ENCODE results near the gene SHC2. TPM values are rescaled to one million over a fixed set of nuclear protein-coding genes. Genes with fewer than 3 reads are reported as not detected.

Gene SHC2
- total and polyA plus RNA-seq, 2 experiments from 2014 or later, result 39.9 to 56.9 TPM

DNA sequence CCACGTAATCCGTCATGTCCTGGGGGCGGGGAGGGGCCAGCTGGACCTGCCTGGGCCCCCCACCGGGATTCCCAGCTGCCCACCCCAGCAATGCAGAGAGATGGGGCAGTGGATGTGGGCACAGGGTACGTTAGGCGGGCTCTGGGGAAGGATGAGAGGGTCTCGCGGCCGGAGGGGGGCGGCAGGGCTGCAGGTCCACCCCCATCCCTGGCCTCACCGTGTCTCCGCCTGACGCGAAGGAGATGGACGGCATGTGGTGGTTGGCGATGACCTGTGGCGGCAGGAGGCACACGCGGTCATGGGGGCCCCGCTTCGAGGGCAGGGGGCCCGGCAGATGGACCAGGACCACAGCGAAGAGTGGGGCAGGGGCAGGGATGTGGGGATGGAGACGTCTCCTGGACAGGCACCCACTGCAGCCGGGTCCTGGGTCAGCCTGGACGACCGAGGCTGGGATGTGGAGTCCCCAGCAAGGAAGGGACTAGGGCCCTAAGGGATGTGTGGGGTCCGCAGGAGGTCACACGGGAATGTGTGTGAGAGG lies 24.4 kb downstream of the SHC2 start:
- H3K27me3 ChIP-seq, result no peaks in the 10 kb centered on the region
- TF ChIP-seq, protein P1, sequence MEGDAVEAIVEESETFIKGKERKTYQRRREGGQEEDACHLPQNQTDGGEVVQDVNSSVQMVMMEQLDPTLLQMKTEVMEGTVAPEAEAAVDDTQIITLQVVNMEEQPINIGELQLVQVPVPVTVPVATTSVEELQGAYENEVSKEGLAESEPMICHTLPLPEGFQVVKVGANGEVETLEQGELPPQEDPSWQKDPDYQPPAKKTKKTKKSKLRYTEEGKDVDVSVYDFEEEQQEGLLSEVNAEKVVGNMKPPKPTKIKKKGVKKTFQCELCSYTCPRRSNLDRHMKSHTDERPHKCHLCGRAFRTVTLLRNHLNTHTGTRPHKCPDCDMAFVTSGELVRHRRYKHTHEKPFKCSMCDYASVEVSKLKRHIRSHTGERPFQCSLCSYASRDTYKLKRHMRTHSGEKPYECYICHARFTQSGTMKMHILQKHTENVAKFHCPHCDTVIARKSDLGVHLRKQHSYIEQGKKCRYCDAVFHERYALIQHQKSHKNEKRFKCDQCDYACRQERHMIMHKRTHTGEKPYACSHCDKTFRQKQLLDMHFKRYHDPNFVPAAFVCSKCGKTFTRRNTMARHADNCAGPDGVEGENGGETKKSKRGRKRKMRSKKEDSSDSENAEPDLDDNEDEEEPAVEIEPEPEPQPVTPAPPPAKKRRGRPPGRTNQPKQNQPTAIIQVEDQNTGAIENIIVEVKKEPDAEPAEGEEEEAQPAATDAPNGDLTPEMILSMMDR (IDR thresholded peaks at IDR 0.05; ENCODE audit: low read depth, low read length), result no peak
- H3K36me3 ChIP-seq, result no peaks in the 10 kb centered on the region
- H3K4me1 ChIP-seq (ENCODE audit: low read depth), result no peaks in the 10 kb centered on the region
- no peak overlapping the region for H3K27ac ChIP-seq
- H3K4me3 ChIP-seq, result no peak overlapping the region
- no peaks in the 10 kb centered on the region for H3K9me3 ChIP-seq (ENCODE audit: low read depth)
- DNase-seq (ENCODE audit: low read depth in 1 of 2, low spot score in 1 of 2), result no peak

DNA sequence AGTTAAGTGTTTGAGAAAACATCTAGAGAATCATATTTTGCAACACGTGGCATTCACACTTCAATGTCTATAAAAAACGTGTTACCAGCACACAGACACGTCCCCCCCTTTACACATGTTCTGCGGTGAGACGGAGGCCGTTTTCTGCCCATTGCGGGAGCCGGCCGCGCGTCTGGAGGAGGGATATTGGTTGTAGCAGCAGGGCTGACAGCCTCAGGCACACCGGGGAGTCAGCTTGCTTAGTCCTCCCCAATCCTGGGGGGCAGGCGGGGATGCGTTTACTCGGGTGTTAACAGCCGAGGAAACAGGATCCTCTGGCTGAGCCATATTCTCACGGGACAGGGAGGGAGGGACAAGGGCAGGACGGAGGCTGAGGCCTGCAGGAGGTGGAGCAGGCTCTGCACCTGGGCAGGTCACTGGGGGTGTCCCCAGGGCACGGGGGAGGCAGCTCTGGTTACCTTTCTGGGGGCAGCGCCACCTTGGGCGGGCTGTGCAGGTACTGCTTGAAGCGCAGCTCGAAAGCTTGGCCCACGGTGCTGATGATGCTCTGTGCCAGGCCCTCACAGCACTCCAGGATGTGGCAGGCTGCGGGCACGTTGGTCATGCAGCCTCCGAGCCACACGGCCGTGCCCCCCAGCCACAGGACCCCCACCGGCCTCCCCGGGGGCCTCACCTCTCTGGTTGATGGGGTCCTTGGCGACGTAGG lies 25.0 kb downstream of the SHC2 start:
- H3K9me3 ChIP-seq (ENCODE audit: low read depth), result no peaks in the 10 kb centered on the region
- DNase-seq (ENCODE audit: low read depth in 1 of 2, low spot score in 1 of 2), result no peak
- no peaks in the 10 kb centered on the region for H3K27me3 ChIP-seq
- TF ChIP-seq, protein P1 (IDR thresholded peaks at IDR 0.05; ENCODE audit: low read depth, low read length), result no peak
- H3K4me1 ChIP-seq (ENCODE audit: low read depth), result no peaks in the 10 kb centered on the region
- H3K27ac ChIP-seq, result no peak overlapping the region
- no peak overlapping the region for H3K4me3 ChIP-seq
- no peaks in the 10 kb centered on the region for H3K36me3 ChIP-seq

DNA sequence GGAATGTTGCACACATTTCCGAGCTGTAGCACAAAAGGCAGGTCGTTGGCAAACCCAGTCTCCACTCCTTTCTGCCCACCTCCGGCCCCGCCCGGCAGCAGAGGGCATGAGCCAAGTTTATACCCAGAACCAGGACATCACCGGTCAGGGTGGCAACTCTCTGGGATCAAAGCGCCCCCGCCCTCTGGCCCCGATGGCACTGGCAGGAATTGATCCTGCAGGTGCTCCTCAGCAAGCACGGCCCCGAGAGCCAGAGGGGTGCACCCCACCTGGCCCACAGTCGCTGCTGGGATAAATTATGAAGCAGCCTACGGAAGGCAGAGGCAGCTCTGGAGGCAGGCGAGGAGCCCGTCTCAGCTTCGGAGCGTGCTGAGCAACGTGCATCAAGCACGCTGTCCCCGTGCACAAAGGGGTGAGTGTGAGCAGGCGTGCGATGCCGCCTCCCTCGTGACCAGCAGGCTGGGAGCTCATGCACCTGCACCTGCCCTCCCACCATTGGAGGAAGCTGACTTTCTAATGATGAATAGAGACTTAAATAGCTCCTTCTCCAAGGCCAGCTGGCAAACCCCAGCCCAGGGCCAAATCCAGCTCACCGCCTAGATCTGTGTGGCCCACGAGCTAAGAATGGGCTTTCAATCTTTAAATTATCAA lies 25.7 kb downstream of the SHC2 start:
- Histone ChIP-seq H3K27ac (no peak overlapping the region), H3K27me3 (no peaks in the 10 kb centered on the region), H3K4me3 (no peak overlapping the region), H3K9me3 (ENCODE audit: low read depth) (no peaks in the 10 kb centered on the region), H3K4me1 (ENCODE audit: low read depth) (no peaks in the 10 kb centered on the region), H3K36me3 (no peaks in the 10 kb centered on the region)
- TF ChIP-seq, protein P1 (IDR thresholded peaks at IDR 0.05; ENCODE audit: low read depth, low read length), result no peak
- no peak for DNase-seq (ENCODE audit: low read depth in 1 of 2, low spot score in 1 of 2)

DNA sequence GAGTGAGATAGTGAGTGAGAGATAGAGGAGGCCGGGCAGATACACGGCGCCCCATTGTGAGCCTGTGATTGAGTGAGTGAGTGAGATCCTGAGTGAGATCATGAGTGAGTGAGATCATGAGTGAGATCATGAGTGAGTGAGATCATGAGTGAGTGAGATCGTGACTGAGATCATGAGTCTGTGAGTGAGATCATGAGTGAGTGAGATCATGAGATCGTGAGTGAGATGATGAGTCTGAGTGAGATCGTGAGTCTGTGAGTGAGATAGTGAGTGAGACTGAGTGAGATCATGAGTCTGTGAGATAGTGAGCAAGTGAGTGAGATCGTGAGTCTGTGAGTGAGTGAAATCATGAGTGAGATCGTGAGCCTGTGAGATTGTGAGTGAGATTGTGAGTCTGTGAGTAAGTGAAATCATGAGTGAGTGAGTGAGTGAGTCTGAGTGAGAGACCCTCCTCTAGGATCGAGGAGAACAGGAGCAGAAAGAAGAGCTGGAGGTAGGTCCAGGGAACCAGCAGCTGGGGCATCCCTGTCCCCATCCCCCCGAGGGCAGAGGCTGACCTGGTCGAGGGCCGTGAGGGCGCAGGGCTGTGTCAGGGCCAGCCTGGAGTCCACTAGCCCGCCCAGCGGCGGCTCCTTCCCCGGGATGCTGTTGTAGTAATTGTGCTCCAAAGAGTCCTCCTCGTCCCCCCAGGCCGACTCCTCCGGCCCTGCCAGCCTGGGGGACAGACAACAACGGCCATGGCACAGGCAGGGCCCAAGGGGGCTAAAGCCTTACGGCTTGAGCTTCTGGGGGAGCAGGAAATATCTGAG lies 26.5 kb downstream of the SHC2 start:
- TF ChIP-seq, protein P1 (IDR thresholded peaks at IDR 0.05; ENCODE audit: low read depth, low read length), result no peak
- Histone ChIP-seq H3K4me3 (no peak overlapping the region), H3K36me3 (no peaks in the 10 kb centered on the region), H3K27me3 (no peaks in the 10 kb centered on the region), H3K9me3 (ENCODE audit: low read depth) (no peaks in the 10 kb centered on the region), H3K27ac (no peak overlapping the region), H3K4me1 (ENCODE audit: low read depth) (no peaks in the 10 kb centered on the region)
- no peak for DNase-seq (ENCODE audit: low read depth in 1 of 2, low spot score in 1 of 2)

DNA sequence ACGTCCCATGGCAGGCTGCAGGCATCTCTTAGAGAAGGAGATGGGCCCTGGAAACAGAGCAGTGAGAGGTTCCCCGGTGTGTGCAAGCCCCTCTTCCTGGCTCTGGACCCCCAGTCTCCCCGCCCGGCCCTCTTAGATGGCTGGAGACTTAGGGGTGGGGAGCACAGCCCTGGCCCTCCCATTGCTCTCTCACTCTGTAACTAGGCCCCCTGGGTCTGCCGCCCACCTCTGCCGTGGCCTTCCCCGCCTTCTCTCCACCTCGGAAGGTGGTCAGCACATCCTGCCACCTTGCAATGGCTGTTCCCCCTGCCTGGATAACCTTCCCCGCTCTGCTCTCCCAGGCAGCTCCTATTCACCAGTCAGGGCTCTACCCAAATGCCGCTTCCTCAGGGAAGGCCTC lies 30.1 kb downstream of the SHC2 start:
- Histone ChIP-seq H3K4me1 (ENCODE audit: low read depth) (no peaks in the 10 kb centered on the region), H3K36me3 (no peaks in the 10 kb centered on the region), H3K4me3 (no peak overlapping the region), H3K9me3 (ENCODE audit: low read depth) (no peaks in the 10 kb centered on the region), H3K27me3 (no peaks in the 10 kb centered on the region), H3K27ac (no peak overlapping the region)
- DNase-seq (ENCODE audit: low read depth in 1 of 2, low spot score in 1 of 2), result no peak
- TF ChIP-seq, protein P1 (IDR thresholded peaks at IDR 0.05; ENCODE audit: low read depth, low read length), result no peak

Data from cardiac muscle cell (in vitro differentiated cells and primary cell).